SU-DHL-6 (cell line): ENCODE data around the gene CCNJL.

Source experiments
- H2AFZ ChIP-seq: fragments of 200-600 bp; sonication (generic); 2 replicates; pipeline ENCODE4 v1.6.1; 2014; ENCODE audit warnings: low read depth, mild to moderate bottlenecking, moderate library complexity, mixed read lengths, antibody characterized with exemption, low read length; ENCODE audit not compliant: severe bottlenecking
- H3F3A ChIP-seq: fragments of 200-600 bp; shearing (Covaris generic); 2 replicates; pipeline ENCODE4 v1.6.0; 2016; ENCODE audit warnings: antibody characterized with exemption, mild to moderate bottlenecking; ENCODE audit not compliant: insufficient read depth
- H3K27ac ChIP-seq: fragments of 200-600 bp; sonication (generic); 2 replicates; pipeline ENCODE4 v1.5.1; 2016; ENCODE audit warnings: low read depth, mild to moderate bottlenecking, low read length, moderate library complexity, mixed read lengths
- H3K27me3 ChIP-seq: fragments of 200-600 bp; sonication (generic), shearing (Covaris generic); 2 replicates; pipeline ENCODE4 v1.6.0; 2014; ENCODE audit warnings: mild to moderate bottlenecking, low read length
- H3K36me3 ChIP-seq: fragments of 200-600 bp; sonication (generic); 2 replicates; pipeline ENCODE4 v1.6.1; 2014; ENCODE audit warnings: mild to moderate bottlenecking, low read length, mixed read lengths
- H3K4me2 ChIP-seq: fragments of 300-600, 200-600 bp; shearing (Covaris generic), sonication (generic); 2 replicates; pipeline ENCODE4 v1.6.0; 2014; ENCODE audit warnings: low read length, low read depth, mild to moderate bottlenecking; ENCODE audit not compliant: poor library complexity, severe bottlenecking
- H3K4me3 ChIP-seq: fragments of 200-600 bp; sonication (generic); 2 replicates; pipeline ENCODE4 v1.5.1; 2014; ENCODE audit warnings: antibody characterized with exemption, low read length, mild to moderate bottlenecking, mixed read lengths; ENCODE audit not compliant: insufficient read depth, poor library complexity, severe bottlenecking
- H3K79me2 ChIP-seq: fragments of 200-600 bp; sonication (generic); 2 replicates; pipeline ENCODE4 v1.6.1; 2014; ENCODE audit warnings: mild to moderate bottlenecking, low read length, moderate library complexity; ENCODE audit not compliant: insufficient read depth
- H3K9ac ChIP-seq: fragments of 200-600 bp; sonication (generic); 2 replicates; pipeline ENCODE4 v1.7.0; 2014; ENCODE audit warnings: mild to moderate bottlenecking, low read length
- H3K9me2 ChIP-seq: fragments of 200-600 bp; sonication (generic); replicated peaks from 2 replicates; pipeline ENCODE4 v1.6.1; 2014; ENCODE audit warnings: low read length; ENCODE audit not compliant: insufficient read depth
- H3K9me3 ChIP-seq: fragments of 200-600 bp; sonication (generic); 2 replicates; pipeline ENCODE4 v1.6.1; 2014; ENCODE audit warnings: low read length, mixed read lengths; ENCODE audit not compliant: insufficient read depth
- H4K20me1 ChIP-seq: fragments of 200-600 bp; sonication (generic); 2 replicates; pipeline ENCODE4 v1.6.1; 2014; ENCODE audit warnings: low read depth, mild to moderate bottlenecking, antibody characterized with exemption, low read length, moderate library complexity, mixed read lengths
- EZH2phosphoT487 ChIP-seq: fragments of 200-600 bp; sonication (generic), shearing (Covaris generic); conservative IDR thresholded peaks from 2 replicates; pipeline ENCODE4 v1.6.1; 2018; ENCODE audit warnings: mild to moderate bottlenecking, antibody characterized with exemption, low read length, moderate library complexity, mixed read lengths
- TF ChIP-seq, protein P1 (sequence below): fragments of 200-600 bp; sonication (generic); IDR thresholded peaks from one replicate; pipeline ENCODE4 v1.5.1; 2017; ENCODE audit warnings: antibody characterized with exemption, mild to moderate bottlenecking, low read length, moderate library complexity; ENCODE audit not compliant: insufficient read depth, poor library complexity, severe bottlenecking

The CCNJL gene

DNA sequence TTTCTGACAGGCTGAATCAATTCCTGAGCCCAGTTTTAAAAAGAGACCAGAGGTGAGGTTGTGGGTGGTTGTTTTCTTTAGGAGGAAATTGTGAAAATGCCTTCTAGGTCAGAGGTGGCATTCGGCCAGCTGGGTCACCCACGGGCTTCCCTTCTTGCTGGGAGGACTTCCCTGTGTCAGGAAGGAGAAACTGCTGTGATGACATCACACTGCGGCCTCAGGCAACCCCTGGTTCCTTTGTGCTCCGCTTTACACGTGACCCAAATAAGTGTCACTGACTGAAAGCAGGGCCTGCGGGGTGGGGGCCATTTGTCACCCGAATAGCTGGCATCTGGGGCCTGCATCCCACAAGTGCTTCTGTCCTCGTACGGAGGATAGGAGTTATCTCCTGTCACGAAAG, 43.3 kb downstream of the CCNJL start:
- Histone ChIP-seq H3K4me2 (no peak overlapping the region), H3K36me3 (no peaks in the 10 kb centered on the region)
- TF ChIP-seq EZH2phosphoT487 = no peak

DNA sequence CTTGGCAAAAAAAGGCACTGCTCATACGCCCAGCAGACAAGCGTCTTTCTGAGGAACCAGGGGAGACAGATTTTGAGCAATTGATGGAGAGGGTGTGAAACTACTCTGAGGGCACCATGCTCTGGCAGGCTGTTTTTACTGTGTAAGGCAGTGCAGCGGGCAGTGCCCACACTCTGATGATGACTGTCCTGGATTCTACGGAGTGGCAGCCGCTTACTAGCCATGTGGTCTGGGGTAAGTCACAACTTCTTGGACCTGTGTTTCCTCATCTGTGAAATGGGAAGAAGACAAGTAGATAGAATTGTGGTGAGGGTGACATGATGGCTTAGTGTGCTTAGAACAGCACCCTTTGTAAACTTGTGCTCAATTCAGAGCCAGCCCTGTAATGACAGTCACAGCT, 44.2 kb downstream of the CCNJL start:
- no peaks in the 10 kb centered on the region for H3F3A ChIP-seq
- H3K9me3 ChIP-seq = no peaks in the 10 kb centered on the region
- TF ChIP-seq EZH2phosphoT487 = no peak
- TF ChIP-seq, protein P1, sequence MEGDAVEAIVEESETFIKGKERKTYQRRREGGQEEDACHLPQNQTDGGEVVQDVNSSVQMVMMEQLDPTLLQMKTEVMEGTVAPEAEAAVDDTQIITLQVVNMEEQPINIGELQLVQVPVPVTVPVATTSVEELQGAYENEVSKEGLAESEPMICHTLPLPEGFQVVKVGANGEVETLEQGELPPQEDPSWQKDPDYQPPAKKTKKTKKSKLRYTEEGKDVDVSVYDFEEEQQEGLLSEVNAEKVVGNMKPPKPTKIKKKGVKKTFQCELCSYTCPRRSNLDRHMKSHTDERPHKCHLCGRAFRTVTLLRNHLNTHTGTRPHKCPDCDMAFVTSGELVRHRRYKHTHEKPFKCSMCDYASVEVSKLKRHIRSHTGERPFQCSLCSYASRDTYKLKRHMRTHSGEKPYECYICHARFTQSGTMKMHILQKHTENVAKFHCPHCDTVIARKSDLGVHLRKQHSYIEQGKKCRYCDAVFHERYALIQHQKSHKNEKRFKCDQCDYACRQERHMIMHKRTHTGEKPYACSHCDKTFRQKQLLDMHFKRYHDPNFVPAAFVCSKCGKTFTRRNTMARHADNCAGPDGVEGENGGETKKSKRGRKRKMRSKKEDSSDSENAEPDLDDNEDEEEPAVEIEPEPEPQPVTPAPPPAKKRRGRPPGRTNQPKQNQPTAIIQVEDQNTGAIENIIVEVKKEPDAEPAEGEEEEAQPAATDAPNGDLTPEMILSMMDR = no peak
- no peaks in the 10 kb centered on the region for H3K9me2 ChIP-seq
- no peak overlapping the region for H2AFZ ChIP-seq
- no peak overlapping the region for H3K27ac ChIP-seq
- no peaks in the 10 kb centered on the region for H3K36me3 ChIP-seq
- no peak overlapping the region for H3K4me3 ChIP-seq
- H3K4me2 ChIP-seq = no peak overlapping the region
- no peaks in the 10 kb centered on the region for H3K27me3 ChIP-seq
- H3K9ac ChIP-seq = no peak overlapping the region
- H3K79me2 ChIP-seq = no peaks in the 10 kb centered on the region
- no peaks in the 10 kb centered on the region for H4K20me1 ChIP-seq

More for the DNA sequence above, 43.3 kb downstream of the CCNJL start:
- H4K20me1 ChIP-seq = no peaks in the 10 kb centered on the region
- H3K79me2 ChIP-seq = no peaks in the 10 kb centered on the region
- H2AFZ ChIP-seq = no peak overlapping the region
- H3K9ac ChIP-seq = no peak overlapping the region
- H3K9me2 ChIP-seq = no peaks in the 10 kb centered on the region
- no peaks in the 10 kb centered on the region for H3K27me3 ChIP-seq
- H3K27ac ChIP-seq = no peak overlapping the region
- no peak overlapping the region for H3K4me3 ChIP-seq
- H3K9me3 ChIP-seq = no peaks in the 10 kb centered on the region
- H3F3A ChIP-seq = no peaks in the 10 kb centered on the region

DNA sequence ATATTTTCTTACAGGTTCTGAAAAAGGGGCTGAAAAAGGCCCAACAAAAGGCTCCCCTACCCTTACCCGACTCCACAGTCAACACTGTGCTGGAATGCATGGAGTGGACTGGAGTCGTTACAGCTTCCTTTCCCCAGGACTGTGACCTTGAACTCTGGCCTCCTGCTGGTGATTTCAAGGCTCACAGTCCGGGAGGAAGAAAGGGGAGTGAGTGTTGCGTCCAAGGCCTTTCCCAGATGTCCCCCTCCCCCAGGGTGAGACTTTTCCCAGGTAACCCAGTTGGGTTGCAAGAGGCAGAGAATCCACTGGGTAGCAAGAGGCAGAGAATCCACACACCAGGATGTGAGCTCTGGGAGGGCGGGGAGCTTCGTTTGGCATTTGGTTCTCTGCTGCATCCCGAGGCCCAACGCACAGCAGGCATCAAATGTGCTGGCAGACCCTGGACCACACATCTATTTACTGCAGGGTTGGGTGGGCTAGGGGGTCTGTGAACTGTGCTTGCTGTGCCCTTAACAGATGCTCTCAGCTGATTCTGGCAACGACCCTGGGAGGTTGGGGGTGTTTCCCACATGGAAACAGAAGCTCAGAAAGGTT, 45.5 kb downstream of the CCNJL start:
- Histone ChIP-seq H3K36me3 (no peaks in the 10 kb centered on the region), H3K9ac (no peak overlapping the region), H3K4me2 (no peak overlapping the region), H2AFZ (no peak overlapping the region), H3K9me3 (no peaks in the 10 kb centered on the region), H3K9me2 (no peaks in the 10 kb centered on the region), H3K4me3 (no peak overlapping the region), H4K20me1 (no peaks in the 10 kb centered on the region), H3K27me3 (no peaks in the 10 kb centered on the region), H3K79me2 (no peaks in the 10 kb centered on the region), H3K27ac (no peak overlapping the region), H3F3A (no peaks in the 10 kb centered on the region)
- TF ChIP-seq, protein P1 = no peak
- no peak for TF ChIP-seq EZH2phosphoT487

- no peak overlapping the region for H3K9ac ChIP-seq
- no peaks in the 10 kb centered on the region for H3K36me3 ChIP-seq
- H3K79me2 ChIP-seq = no peaks in the 10 kb centered on the region
- no peak for TF ChIP-seq EZH2phosphoT487
- TF ChIP-seq, protein P1 = no peak
- no peak overlapping the region for H3K27ac ChIP-seq
- H3K4me2 ChIP-seq = no peak overlapping the region
- H3K9me2 ChIP-seq = no peaks in the 10 kb centered on the region
- H4K20me1 ChIP-seq = no peaks in the 10 kb centered on the region
- H3K4me3 ChIP-seq = no peak overlapping the region
- H3K9me3 ChIP-seq = no peaks in the 10 kb centered on the region
- no peak overlapping the region for H2AFZ ChIP-seq
- no peaks in the 10 kb centered on the region for H3K27me3 ChIP-seq
- no peaks in the 10 kb centered on the region for H3F3A ChIP-seq
These were observed 46.3 kb downstream of the CCNJL start for GRCh38 chr5:160266044-160266443.
